HL-60 (cell line): Measurements from ENCODE around the gene POMZP3.
"Not testable (repeated sequence)": the region's sequence is repeated elsewhere in the genome, so short reads cannot be mapped to it uniquely, and the experiment has no call there.

ENCODE experiments used
- GABPA ChIP-seq: IDR thresholded peaks from 2 replicates; pipeline ENCODE4 v1.6.1; 2012; ENCODE audit warnings: low read depth
- POLR2AphosphoS5 ChIP-seq: IDR thresholded peaks from 2 replicates; pipeline ENCODE4 v1.6.1; 2012; ENCODE audit warnings: low read depth
- TF ChIP-seq, protein P1 (sequence below): IDR thresholded peaks from one replicate; pipeline ENCODE4 v1.5.1; 2011; ENCODE audit warnings: low read length, control low read depth, inconsistent platforms; ENCODE audit not compliant: insufficient read depth
- TF ChIP-seq, protein P2 (sequence below): IDR thresholded peaks from 2 replicates; pipeline ENCODE4 v1.6.1; 2012; ENCODE audit warnings: low read depth; ENCODE audit not compliant: insufficient replicate concordance

DNA sequence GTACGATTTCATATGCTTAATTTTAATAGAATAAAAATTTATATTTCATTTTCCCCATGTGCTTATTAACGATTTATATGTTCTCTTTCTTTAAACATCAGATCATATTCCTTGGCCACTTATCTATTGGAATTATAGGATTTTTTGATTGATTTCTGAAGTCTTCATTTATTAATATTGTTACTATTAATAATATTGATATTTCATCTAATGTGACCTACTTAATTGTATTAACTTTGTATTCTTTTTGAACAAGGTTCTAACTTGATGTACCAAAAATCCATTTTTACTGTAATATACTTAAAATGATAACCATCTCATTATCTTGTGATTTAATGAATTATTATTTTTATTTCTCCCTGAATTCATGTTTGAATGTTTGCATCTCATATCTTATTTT, 48.7 kb upstream of the POMZP3 start:
- TF ChIP-seq, protein P1, sequence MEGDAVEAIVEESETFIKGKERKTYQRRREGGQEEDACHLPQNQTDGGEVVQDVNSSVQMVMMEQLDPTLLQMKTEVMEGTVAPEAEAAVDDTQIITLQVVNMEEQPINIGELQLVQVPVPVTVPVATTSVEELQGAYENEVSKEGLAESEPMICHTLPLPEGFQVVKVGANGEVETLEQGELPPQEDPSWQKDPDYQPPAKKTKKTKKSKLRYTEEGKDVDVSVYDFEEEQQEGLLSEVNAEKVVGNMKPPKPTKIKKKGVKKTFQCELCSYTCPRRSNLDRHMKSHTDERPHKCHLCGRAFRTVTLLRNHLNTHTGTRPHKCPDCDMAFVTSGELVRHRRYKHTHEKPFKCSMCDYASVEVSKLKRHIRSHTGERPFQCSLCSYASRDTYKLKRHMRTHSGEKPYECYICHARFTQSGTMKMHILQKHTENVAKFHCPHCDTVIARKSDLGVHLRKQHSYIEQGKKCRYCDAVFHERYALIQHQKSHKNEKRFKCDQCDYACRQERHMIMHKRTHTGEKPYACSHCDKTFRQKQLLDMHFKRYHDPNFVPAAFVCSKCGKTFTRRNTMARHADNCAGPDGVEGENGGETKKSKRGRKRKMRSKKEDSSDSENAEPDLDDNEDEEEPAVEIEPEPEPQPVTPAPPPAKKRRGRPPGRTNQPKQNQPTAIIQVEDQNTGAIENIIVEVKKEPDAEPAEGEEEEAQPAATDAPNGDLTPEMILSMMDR: not testable (repeated sequence)
- TF ChIP-seq POLR2AphosphoS5, GABPA: not testable (repeated sequence)
- TF ChIP-seq, protein P2, sequence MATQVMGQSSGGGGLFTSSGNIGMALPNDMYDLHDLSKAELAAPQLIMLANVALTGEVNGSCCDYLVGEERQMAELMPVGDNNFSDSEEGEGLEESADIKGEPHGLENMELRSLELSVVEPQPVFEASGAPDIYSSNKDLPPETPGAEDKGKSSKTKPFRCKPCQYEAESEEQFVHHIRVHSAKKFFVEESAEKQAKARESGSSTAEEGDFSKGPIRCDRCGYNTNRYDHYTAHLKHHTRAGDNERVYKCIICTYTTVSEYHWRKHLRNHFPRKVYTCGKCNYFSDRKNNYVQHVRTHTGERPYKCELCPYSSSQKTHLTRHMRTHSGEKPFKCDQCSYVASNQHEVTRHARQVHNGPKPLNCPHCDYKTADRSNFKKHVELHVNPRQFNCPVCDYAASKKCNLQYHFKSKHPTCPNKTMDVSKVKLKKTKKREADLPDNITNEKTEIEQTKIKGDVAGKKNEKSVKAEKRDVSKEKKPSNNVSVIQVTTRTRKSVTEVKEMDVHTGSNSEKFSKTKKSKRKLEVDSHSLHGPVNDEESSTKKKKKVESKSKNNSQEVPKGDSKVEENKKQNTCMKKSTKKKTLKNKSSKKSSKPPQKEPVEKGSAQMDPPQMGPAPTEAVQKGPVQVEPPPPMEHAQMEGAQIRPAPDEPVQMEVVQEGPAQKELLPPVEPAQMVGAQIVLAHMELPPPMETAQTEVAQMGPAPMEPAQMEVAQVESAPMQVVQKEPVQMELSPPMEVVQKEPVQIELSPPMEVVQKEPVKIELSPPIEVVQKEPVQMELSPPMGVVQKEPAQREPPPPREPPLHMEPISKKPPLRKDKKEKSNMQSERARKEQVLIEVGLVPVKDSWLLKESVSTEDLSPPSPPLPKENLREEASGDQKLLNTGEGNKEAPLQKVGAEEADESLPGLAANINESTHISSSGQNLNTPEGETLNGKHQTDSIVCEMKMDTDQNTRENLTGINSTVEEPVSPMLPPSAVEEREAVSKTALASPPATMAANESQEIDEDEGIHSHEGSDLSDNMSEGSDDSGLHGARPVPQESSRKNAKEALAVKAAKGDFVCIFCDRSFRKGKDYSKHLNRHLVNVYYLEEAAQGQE: not testable (repeated sequence)
